ENCODE data around the gene CTCFL.
"Not testable (repeated sequence)": the region's sequence is repeated elsewhere in the genome, so short reads cannot be mapped to it uniquely, and the experiment has no call there.

Gene CTCFL

DNA sequence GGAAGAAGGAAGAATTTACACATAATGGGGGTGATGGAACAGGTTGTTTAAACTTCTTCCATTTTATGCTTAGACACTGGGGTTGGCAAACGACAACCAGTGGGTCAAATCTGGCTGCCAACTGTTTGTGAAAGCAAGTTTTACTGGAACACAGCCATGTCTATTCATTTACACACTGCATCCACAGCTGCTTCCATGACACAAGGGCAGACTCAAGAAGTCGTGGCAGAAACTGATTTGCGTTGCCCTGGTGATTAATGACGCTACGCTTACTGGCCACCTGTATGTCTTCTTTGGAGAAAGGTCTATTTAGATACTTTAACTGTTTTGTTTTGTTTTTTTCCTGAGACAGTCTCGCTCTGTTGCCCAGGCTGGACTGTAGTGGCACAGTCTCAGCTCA, 19.0 kb downstream of the CTCFL start:
- peak; percentile 70 for DNase-seq

DNA sequence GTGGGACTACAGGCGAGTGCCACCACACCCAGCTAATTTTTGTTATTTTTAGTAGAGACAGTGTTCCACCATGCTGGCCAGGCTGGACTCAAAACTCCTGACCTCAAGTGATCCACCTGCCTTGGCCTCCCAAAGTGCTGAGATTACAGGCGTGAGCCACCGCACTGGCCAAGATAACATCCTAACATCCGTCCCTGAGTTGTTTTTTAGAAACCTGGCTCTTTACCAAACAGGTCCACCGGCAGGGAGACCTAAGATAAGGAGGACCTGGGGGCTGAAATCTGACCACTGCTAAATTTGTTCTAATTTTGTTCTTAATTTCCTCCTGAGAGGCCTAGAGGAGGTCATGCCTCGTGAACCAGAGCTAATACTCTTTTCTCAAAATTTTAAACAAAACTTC, 20.5 kb downstream of the CTCFL start:
- DNase-seq: no peak

DNA sequence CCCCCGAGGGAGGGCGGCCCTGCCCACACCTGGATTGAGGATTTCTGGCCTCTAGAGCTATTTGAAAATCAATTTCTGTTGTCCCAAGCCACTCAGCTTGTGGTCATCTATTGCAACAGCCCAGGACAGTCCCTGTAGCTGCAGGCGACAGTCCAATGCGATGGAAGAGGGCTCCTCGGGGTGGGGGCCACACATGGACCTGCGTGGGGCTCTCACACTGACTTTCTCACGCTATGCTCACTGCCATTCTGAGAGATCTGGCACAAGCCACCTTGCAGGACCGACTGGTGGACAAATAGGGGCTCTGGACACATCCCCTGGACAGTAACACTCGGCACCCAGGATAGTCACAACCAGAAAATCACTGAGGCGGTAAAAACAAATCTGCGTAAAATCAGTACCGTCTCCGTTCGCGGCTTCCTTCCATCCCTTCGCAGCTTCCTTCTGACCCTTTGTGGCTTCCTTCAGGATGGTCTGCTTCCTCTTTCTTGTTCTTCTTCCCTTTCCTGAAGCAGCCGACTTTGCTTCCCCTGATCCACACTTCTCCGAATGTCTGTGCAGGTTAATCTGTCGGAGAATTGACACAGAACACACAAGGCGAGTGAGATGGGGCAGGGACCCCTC, 21.8 kb downstream of the CTCFL start:
- no peak for DNase-seq

DNA sequence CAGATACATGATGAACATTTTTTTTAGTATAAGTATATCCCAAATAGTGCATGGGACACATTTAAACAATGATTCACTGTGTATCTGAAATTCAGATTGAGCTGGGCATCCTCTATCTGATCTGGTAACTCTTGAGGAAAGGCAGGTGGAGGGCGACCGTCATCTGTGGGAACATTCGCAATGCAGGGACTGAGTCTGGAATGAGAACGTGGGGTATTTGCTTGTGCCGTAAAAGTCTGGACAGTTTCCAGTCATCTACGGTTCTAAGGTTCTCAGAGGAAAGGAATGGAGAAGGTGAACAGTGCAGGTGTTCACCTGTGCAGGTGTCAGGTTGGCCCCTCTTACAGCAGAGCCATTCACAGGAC, 22.6 kb downstream of the CTCFL start:
- DNase-seq: no peak

DNA sequence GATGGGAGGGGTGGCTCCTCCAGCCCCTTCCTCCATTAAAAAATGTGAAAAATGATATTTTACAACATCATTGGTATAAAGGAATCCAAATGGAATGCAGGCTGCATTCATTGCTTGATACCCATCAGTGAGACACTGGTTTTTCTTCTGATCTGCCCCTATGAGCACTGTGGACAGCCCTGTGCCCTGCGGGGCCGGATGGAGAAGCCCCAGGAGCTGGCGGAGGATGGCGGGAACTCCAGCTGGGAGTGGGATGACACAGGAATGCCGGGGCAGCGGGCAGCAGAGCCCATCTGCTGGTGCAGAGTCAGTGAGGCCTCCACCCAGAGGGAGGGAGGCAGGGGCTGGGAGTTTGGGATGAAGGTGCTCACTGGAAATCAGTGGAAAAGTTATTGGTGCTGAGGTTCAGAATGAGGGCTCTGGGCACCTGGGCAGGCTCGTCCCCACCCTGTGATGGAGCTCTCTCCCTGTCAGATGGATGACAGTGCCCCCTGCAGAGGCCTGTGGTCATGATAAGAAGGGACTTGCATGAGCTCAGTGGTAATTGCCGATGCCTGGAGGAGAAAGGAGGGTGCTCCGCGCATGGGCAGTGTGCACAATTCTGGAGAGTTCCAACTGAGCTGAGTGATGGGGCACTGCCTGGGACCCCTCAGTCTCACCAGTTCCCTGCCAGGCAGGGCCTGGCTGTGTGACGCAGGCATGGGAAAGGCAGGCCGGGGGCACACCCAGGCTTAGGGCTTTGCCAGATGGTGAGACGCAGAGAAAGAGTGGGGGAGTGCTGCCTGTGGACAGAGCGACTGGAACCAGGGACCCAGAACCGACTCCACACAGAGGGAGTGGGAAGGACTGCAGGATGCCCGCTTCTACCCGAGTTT, 23.2 kb downstream of the CTCFL start:
- DNase-seq: no peak

DNA sequence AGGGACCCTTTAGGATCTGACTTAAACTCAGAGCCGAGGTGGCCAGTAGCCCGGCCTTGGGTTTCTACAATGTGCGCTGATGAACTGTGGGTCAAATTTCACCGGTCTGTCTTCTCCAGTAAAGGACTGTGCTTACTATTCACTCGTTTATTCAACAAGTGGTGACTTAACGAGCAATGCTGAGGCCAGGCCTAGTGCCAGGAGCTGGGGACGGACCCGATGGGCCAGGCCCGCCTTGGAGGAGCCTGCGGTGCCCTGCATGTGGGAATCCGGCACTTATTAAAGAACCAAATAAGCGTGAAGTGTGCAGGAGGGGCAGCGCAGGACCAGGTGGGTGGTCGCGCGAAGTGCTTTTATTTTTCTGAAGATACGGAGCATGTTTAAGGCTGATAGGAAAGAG, 24.0 kb downstream of the CTCFL start:
- DNase-seq: peak; percentile 18

DNA sequence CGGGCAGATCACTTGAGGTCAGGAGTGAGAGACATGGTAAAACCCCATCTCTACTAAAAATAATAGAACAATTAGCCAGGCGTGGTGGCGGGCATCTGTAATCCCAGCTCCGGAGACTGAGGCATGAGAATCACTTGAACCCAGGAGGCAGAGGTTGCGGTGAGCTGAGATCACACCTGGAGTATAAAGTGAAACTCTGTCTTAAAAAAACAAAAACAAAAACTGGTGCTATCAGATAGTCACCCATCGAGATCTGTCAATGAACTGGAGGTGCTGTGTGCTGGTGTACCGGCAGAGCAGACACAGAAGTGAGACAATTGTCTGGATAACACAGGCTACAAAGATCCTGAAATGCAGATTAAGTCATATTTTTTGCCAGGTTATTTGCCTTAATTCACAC, 24.7 kb downstream of the CTCFL start:
- DNase-seq: no peak

DNA sequence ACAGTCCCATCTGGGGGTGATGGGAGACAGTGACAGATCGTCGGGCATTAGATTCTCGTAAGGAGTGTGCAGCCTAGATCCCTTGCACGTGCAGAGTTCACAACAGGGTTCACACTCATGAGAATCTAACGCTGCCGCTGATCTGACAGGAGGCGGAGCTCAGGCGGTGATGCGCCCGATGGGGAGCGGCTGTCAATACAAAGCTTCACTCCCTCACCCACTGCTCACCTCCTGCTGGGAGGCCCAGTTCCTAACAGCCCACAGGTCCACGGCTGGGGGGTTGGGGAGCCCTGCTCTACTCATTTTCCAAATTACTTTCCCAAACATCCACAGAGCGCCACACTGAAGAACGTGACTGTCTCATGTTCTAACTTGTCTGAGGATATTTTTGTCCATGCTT, 25.3 kb downstream of the CTCFL start:
- no peak for DNase-seq

DNA sequence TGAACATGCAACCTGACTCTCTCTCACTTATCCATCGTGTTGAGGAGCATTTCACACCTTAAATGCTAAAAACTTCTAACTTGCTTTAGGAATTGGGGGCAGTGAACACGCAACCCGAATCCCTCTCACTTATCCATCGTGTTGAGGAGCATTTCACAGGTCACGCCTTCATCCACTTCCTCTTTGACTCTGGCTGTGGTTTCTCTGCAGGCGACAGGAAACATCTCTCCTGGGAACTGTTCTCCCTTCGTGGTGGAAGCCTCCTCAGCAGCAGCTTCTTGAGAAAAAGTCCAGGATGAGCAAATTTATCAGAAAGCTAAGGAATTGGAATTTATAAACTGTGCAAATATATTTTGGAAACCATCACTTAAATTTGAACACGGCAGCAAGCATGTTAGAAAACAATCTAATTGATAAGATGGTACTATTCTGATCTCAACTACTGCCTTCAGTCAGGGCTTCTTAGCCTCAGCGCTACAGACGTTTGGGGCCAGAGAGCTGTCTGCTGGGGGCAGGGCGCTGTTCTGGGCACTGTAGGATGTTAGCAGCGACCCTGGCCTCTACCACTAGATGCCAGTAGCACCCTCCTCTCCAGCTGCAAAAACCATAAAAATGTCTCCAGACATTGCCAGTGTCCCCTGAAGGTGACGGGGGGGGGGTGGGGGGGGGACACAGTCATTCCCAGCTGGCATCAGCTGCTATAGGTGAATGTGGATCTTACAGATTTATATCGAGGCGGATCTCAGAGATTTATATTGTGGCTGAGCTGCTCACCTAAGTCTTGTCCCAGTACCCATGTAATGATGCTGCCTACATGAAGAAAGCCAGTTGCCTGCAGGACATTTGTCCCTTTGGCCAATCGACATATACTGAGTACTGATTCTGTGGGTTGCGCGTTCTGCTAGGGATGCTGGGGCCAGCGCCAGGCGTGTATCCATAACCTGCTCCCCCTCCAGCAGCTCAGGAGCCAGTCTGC, 26.2 kb downstream of the CTCFL start:
- DNase-seq: peak; percentile 71

DNA sequence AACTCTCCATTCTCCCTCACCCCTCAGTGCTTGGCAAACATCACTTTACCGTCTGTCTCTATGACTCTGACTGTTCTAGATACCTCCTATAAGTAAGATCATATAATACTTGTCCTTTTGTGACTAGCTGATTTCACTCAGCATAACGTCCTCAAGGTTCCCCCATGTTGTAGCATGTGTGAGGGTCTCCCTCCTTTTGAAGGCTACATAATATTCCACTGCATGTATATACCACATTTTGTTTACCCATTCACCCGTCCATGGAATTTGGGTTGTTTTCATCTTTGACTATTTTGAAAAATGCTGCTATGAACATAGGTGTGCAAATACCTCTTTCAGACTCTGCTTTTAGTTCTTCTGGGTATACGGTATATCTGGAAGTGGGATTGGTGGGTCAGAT, 28.3 kb downstream of the CTCFL start:
- no peak for DNase-seq

DNA sequence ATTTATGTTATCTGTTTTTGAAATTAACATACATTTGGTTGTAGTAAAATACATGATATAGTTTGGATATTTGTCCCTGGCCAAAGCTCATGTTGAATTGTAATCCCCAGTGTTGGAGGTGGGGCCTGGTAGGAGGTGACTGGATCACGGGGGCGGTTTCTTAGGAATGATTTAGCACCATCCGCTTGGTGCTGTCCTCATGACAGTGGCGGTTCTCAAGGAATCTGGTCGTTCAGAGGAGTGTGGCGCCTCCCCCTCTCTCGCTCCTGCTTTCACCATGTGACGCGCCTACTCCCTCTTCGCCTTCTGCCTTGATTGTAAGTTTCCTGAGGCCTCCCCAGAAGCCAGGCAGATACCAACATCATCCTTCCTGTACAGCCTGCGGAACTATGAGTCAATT, 29.0 kb downstream of the CTCFL start:
- no peak for DNase-seq

DNA sequence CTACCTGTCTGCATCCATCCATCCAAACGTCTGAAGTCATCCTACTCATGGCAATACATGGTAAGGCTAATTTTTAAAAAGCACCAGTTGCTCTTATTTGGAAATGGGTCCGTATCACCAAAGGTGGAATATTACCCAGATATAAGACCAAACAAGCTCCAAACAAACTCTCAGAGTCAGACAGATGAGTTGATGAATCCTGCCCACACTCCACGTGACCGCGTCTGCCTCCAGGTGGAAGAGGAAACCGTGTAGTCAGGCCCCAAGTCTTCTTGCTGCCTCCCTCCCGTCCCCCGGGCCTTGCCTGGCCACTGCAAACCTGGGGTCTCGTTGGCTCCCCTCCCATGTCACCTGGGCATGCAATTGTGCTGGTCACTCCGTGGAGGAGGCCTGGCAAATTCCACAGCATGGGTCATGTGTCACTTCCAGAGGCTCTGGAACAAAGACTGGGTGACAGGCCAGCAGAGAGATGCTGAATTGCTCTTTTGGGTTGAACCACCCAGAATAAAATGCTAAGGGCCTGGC, 31.8 kb downstream of the CTCFL start:
- DNase-seq: no peak

DNA sequence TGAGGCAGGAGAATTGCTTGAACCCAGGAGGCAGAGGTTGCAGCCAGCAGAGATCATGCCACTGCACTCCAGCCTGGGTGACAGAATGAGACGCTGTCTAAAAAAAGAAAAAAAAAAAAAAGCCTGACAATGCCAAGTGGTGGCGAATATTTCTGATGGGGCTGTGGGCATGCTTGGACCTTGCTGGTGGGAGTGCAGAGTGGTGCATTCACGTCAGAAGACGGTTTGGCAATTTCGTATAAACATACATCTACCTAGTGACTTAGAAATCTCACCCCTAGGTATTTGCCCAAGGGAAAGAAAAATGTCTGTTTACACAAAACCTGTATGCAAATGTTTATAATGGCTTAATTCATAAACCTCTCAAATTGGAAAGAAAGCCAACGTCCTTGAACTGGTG, 33.6 kb downstream of the CTCFL start:
- no peak for DNase-seq

DNA sequence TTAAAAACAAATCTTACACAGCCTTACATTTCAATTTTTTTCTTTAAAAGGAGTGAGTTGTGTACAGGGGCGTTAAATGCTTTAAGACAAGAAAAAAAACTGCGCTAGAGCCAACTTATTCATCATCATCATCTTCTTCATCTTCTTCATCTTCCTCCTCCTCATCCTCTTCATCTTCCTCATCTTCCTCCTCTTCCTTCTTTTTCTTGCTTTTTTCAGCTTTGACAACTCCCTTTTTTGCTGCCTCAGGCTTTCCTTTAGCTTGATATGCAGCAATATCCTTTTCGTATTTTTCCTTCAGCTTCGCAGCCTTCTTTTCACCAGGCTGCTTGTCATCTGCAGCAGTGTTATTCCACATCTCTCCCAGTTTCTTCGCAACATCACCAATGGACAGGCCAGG, 36.7 kb downstream of the CTCFL start:
- DNase-seq: not testable (repeated sequence)

DNA sequence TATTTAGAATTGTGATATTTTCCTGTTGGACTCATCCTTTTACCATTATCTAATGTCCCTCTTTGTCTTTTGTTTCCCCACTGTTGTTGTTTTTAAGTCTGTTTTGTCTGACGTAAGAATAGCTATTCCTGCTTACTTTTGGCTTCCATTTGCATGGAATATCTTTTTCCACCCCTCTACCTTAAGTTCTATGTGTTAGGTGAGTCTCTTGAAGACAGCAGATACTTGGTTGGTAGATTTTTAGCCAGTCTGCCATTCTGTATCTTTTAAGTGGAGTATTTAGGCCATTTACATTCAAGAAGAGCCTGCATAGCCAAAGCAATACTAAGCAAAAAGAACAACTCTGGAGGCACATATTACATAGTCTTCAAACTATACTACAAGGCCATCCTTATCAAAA, 39.2 kb downstream of the CTCFL start:
- no peak for DNase-seq

DNA sequence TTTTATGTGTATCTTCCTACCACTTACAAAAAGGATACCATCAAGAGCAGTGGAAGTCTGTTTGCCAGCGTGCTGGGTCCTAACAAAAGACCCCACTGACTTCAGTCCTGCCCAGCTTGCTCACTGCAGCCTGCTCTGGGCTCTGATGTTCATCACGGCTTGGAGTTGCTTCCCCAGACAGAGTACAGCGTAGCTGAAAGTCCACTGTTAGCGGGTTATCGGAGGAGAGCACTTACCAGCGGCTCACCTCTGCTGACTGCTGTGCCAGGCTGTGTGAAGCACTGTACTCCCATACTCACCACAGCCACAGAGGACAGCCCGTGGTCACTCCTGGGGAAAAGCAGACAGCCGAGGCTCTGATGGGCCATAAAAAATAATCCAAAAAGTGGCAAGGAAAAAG, 40.2 kb downstream of the CTCFL start:
- DNase-seq: no peak

DNA sequence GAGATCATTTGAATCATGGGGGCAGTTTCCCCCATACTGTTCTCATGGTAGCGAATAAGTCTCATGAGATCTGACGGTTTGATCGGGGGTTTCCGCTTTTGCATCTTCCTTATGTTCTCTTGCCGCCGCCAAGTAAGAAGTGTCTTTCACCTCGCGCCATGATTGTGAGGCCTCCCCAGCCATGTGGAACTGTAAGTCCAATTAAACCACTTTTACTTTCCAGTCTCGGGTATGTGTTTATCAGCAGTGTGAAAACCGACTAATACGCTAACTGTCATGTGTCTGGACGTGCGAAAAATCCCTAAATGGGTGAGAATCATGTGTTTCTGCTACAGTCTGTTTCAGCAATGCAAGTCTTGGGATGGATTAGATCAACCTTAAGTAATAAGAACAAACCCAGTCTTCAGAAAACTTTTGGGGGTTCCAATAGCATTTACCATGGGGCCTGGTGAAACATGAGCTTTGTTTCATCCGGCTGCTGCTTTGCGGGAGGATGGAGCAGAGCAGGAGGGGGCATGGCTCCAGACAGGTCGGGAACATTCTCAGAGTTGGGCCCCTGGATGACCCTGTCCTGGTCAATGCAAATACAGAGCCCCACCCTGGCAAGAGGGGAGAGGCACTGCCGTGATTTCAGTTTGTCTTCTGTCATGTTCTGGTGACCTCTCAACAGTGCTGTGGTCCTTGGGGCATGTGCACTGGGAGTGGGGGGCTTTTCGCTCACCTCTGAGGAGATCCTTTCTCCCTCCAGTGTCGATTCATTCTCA, 41.5 kb downstream of the CTCFL start:
- DNase-seq: no peak

DNA sequence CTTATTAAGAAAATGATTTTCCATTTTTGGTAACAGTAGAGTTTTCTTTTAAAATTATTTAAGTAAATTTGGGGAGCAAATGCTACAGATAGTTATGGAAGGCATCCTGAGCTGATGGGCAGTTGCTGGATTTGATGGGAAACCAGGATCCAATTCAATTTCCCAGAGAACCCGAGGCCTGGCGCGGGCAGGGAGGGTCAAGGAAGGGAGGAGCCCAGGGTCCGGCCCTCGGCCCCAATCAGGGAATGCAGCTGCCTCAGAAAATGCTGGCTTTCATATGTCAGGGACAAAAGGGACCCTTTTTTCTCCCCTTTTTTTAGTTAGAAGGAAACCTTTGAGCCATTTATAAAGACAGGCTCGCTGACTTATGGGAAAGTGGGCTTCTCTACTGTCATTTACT, 42.1 kb downstream of the CTCFL start:
- no peak for DNase-seq

DNA sequence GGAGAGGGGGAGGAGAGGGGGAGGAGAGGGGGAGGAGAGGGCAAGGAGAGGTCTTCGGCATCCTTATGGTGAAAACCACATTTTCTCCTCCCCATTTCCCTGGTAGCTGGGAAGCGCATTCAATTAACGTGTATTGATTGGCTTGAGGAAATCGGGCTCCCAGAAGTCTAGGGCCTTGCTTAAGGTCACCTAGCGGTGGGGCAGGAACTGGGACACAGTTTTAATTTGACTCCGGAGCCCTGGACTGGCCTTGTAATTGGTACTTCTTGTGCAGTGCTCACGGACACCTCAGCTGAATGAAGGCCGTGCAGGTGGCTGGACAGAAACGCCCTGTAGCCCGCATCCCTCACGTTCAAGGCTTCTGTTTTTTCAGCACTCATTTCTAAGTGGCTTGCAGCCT, 42.8 kb downstream of the CTCFL start:
- DNase-seq: no peak

DNA sequence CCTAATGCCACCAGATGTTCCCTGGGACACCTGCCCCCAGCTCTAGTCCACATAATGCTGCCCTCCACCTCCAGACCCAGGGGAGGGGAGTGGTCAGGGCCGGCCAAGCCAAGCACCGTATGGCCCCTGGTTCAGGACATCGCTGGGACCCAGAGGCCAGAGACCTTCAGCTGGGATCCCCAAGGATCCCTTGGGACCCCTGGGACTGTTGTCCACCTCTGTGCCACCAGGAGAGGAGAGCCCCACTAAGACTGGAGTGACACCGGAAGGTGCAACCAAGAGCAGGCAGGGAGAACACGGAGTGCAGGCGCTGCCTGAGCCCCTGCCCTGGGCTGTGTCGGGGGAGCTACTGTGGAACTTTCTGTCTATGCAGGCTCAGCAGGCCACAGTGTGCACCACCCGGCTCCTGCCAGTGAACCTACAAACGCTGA, 43.6 kb downstream of the CTCFL start:
- DNase-seq: no peak

DNA sequence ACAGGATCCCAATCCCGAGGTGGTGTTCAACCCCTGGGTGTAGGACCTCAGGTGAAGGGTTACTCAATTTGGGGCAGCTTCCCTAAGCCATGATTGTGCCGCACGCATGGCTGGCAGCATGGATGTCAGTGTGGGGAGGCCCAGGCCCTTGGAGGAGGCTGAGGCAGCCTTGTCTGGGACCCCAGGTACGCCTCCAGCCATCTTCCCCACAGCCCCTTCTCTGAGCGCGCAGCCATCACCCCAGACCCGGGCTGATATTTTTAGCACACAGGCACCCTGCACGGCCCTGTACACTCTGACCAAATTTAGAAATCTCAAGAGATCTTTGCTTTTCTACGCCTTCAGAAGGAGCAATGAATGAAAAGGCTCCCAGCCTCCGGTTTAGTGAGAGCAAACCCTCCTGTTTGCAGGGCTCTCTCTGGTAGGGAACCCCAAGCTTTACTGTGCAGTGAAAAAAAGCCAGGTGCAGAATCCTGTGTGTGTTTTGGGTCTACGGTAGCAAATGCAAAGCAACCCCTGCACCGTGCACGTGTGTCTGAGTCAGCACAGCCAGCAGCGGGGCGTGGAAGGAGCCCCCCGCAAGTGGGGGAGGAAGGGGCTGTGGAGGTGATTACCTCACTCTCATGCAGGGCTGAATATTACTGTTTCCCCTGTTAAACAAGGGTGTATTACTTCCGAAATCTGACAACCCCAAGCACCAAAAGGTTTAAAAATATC, 44.3 kb downstream of the CTCFL start:
- DNase-seq: no peak

DNA sequence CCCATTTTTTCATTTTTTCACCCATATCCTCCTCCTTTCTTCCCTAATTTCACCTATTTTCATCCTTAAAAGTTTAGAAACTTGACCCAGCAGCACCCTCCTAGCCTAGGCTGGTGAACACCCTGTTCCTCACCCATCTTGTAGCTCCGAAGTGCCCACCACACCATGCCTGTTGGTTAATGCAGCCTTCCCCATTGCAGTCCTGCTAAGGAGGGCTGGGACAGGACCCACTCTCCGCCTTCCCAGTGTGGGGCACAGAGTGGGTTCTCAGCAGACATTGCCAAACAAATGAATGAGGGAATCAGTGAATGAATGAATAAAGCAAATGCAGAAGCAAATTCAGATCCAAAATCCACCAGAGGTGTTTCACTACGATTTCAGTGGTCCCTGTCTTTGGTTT, 45.7 kb downstream of the CTCFL start:
- no peak for DNase-seq

Data from DMS79 treated with DMSO at 0.1 percent for 48 hours (cell line).